Cardiac fibroblast (primary cell): Measurements from ENCODE around the gene STT3A.

ENCODE experiments used
- DNase-seq, 2 donors: peaks; one replicate each; pipeline versions ENCODE4 v3.0.0 to v3.0.0-alpha.2; 2010; ENCODE audit warnings: low read depth in 2 of 2
- H3K4me3 ChIP-seq, 2 donors: replicated peaks in 1 of 2; 1 replicate in 1 of 2; 2 replicates in 1 of 2; pipeline ENCODE4 v1.5.1; 2011; ENCODE audit warnings: low read depth in 2 of 2, low read length in 2 of 2, mild to moderate bottlenecking in 2 of 2, moderate library complexity in 1 of 2
- TF ChIP-seq, protein P1 (sequence below): IDR thresholded peaks from one replicate; pipeline ENCODE4 v1.5.1; 2011; ENCODE audit warnings: low read depth, mild to moderate bottlenecking, low read length, inconsistent platforms

The STT3A gene

GRCh38 chr11:125637840-125638239 is 45.2 kb downstream of the STT3A start:
- TF ChIP-seq, protein P1, sequence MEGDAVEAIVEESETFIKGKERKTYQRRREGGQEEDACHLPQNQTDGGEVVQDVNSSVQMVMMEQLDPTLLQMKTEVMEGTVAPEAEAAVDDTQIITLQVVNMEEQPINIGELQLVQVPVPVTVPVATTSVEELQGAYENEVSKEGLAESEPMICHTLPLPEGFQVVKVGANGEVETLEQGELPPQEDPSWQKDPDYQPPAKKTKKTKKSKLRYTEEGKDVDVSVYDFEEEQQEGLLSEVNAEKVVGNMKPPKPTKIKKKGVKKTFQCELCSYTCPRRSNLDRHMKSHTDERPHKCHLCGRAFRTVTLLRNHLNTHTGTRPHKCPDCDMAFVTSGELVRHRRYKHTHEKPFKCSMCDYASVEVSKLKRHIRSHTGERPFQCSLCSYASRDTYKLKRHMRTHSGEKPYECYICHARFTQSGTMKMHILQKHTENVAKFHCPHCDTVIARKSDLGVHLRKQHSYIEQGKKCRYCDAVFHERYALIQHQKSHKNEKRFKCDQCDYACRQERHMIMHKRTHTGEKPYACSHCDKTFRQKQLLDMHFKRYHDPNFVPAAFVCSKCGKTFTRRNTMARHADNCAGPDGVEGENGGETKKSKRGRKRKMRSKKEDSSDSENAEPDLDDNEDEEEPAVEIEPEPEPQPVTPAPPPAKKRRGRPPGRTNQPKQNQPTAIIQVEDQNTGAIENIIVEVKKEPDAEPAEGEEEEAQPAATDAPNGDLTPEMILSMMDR = no peak
- no peak overlapping the region for H3K4me3 ChIP-seq
- DNase-seq = no peak

- DNase-seq = no peak
- TF ChIP-seq, protein P1 = no peak
Measured at GRCh38 chr11:125638315-125638714, 45.7 kb downstream of the STT3A start.

GRCh38 chr11:125645871-125646270 is 53.2 kb downstream of the STT3A start:
- TF ChIP-seq, protein P1 = no peak
- no peak overlapping the region for H3K4me3 ChIP-seq

More at GRCh38 chr11:125638315-125638714, 45.7 kb downstream of the STT3A start:
- no peak overlapping the region for H3K4me3 ChIP-seq

GRCh38 chr11:125649465-125650166 is 57.0 kb downstream of the STT3A start:
- no peak for DNase-seq
- no peak overlapping the region for H3K4me3 ChIP-seq
- TF ChIP-seq, protein P1 = no peak

More at GRCh38 chr11:125645871-125646270, 53.2 kb downstream of the STT3A start:
- DNase-seq = no peak

- TF ChIP-seq, protein P1 = no peak
- no peak for DNase-seq
- H3K4me3 ChIP-seq = no peak overlapping the region
Measured at GRCh38 chr11:125662689-125663088, 70.0 kb downstream of the STT3A start.

DNA sequence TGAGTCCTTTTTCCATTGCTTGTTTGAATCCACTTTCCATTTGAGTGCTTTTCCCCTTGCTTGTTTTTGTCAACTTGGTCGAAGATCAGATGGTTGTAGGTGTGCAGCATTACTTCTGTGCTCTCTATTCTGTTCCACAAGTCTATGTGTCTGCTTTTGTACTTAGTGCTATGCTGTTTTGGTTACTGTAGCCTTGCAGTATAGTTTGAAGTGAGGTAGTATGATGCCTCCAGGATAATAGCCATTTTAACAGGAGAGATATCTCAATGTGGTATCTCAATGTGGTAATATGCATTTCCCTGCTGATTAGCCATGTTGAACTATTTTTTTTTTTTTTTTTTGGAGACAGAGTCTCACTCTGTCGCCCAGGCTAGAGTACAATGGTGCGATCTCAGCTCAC is 71.3 kb downstream of the STT3A start:
- TF ChIP-seq, protein P1 = no peak

DNA sequence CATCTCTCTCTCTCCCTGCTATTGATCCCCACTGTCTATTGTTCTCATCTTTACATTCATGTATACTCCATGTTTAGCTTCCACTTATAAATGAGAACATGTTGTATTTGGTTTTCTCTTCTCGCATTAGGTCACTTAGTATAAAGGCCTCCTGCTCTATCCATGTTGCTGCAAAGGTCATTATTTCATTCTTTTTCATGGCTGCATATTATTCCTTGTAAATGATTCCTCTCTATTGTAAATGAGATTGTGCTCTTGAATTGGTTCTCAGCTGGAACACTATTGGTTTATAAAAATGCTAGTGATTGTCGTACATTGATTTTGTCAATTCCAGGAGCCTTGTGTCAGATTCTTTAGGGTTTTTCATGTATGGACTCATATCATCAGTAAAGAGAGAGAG is 74.5 kb downstream of the STT3A start:
- DNase-seq = no peak
- TF ChIP-seq, protein P1 = no peak
- H3K4me3 ChIP-seq = no peak overlapping the region

More for the DNA sequence above, 71.3 kb downstream of the STT3A start:
- DNase-seq = peak in 1 of 2 donors; percentile 19
- H3K4me3 ChIP-seq = no peak overlapping the region
